Activated CD4-positive, CD25-positive, alpha-beta regulatory T cell treated with anti-CD3 and anti-CD28 coated beads, Interleukin-2, amount 50 U/mL, for 72 hours (primary cell): ENCODE data around the gene FBXO22.
"Not testable (repeated sequence)": the region's sequence is repeated elsewhere in the genome, so short reads cannot be mapped to it uniquely, and the experiment has no call there.

Experiments
- DNase-seq: peaks from one replicate; pipeline ENCODE4 v3.0.0; 2021

FBXO22 gene

GRCh38 chr15:75903331-75904239 is at the start of gene FBXO22:
TSS of gene FBXO22 (plus strand) at chr15:75903878. CDS start at chr15:75903964, 86 bp downstream.
- peak; percentile 91 for DNase-seq

GRCh38 chr15:75857886-75858285 is 45.8 kb upstream of the FBXO22 start:
- no peak for DNase-seq

GRCh38 chr15:75861750-75862402 is 41.8 kb upstream of the FBXO22 start:
- DNase-seq: no peak

GRCh38 chr15:75862796-75863195 is 40.9 kb upstream of the FBXO22 start:
- no peak for DNase-seq

GRCh38 chr15:75864213-75865059 is 39.2 kb upstream of the FBXO22 start:
- DNase-seq: no peak

GRCh38 chr15:75866045-75866444 is 37.6 kb upstream of the FBXO22 start:
- not testable (repeated sequence) for DNase-seq

GRCh38 chr15:75866916-75867315 is 36.8 kb upstream of the FBXO22 start:
- DNase-seq: no peak

GRCh38 chr15:75867449-75867848 is 36.2 kb upstream of the FBXO22 start:
- DNase-seq: no peak

- no peak for DNase-seq
Observed at GRCh38 chr15:75868019-75868418, 35.7 kb upstream of the FBXO22 start.

- DNase-seq: no peak
Observed at GRCh38 chr15:75869446-75869845, 34.2 kb upstream of the FBXO22 start.

GRCh38 chr15:75871589-75871988 is 32.1 kb upstream of the FBXO22 start:
- DNase-seq: not testable (repeated sequence)

- DNase-seq: no peak
Observed at GRCh38 chr15:75872403-75872990, 31.2 kb upstream of the FBXO22 start.

- no peak for DNase-seq
Observed at GRCh38 chr15:75884041-75884440, 19.6 kb upstream of the FBXO22 start.

GRCh38 chr15:75887178-75887577 is 16.5 kb upstream of the FBXO22 start:
- DNase-seq: no peak

GRCh38 chr15:75891895-75892294 is 11.8 kb upstream of the FBXO22 start:
- no peak for DNase-seq

GRCh38 chr15:75895731-75896130 is 7.9 kb upstream of the FBXO22 start:
- no peak for DNase-seq

GRCh38 chr15:75900577-75900976 is 3.1 kb upstream of the FBXO22 start:
- no peak for DNase-seq

GRCh38 chr15:75902129-75902557 is 1.5 kb upstream of the FBXO22 start:
- DNase-seq: no peak

- no peak for DNase-seq
Observed at GRCh38 chr15:75905231-75905630, 1.6 kb downstream of the FBXO22 start.

- not testable (repeated sequence) for DNase-seq
Observed at GRCh38 chr15:75910355-75910754, 6.7 kb downstream of the FBXO22 start.

GRCh38 chr15:75916978-75917377 is 13.3 kb downstream of the FBXO22 start:
- no peak for DNase-seq

GRCh38 chr15:75918135-75918534 is 14.5 kb downstream of the FBXO22 start:
- no peak for DNase-seq

GRCh38 chr15:75920079-75920478 is 16.4 kb downstream of the FBXO22 start:
- DNase-seq: no peak
